GM12874 (cell line): Measurements from ENCODE around the gene CCDC88C.

Experiments used
- CTCF ChIP-seq: IDR thresholded peaks from 2 replicates; pipeline ENCODE4 v1.5.1; 2011; ENCODE audit warnings: low read depth, mild to moderate bottlenecking, control low read depth, low read length, moderate library complexity; ENCODE audit not compliant: insufficient read depth

CCDC88C gene

GRCh38 chr14:91294153-91294552 is 123.5 kb downstream of the CCDC88C start:
- no peak for TF ChIP-seq CTCF

GRCh38 chr14:91293281-91293680 is 124.3 kb downstream of the CCDC88C start:
- TF ChIP-seq CTCF = no peak

GRCh38 chr14:91292491-91292890 is 125.1 kb downstream of the CCDC88C start:
- TF ChIP-seq CTCF = no peak

- no peak for TF ChIP-seq CTCF
These were observed 125.7 kb downstream of the CCDC88C start for GRCh38 chr14:91291786-91292405.

GRCh38 chr14:91290986-91291385 is 126.6 kb downstream of the CCDC88C start:
- TF ChIP-seq CTCF = no peak

- TF ChIP-seq CTCF = no peak
These were observed 128.2 kb downstream of the CCDC88C start for GRCh38 chr14:91289464-91289863.

GRCh38 chr14:91288876-91289275 is 128.7 kb downstream of the CCDC88C start:
- TF ChIP-seq CTCF = no peak
